ENCODE measurements around the gene TMEM200A. TPM values are rescaled to one million over a fixed set of nuclear protein-coding genes. Genes with fewer than 3 reads are reported as not detected.

Gene TMEM200A
- total RNA-seq, 2 donors from 2014 or later, result 0.66 to 1.0 TPM

DNA sequence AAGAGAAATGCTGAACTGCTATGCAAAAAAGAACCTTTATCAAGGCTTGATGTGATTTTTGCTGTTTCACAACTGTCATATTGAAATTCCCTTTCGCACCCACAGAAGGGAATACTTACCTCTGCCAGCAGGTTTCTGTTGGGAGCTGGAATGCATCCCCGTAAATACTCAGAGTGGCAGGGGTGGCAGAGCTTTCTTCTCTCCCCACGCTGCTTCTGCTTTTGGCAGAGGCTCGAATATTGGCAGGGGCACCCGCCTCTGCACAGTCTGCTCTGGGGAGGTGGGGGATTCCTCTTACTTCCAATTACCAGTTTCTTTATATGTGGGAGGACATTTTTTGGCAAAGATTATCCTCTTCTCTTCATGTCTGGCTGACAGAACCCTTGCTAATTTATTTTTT, 28.4 kb downstream of the TMEM200A start:
- TF ChIP-seq, protein P1, sequence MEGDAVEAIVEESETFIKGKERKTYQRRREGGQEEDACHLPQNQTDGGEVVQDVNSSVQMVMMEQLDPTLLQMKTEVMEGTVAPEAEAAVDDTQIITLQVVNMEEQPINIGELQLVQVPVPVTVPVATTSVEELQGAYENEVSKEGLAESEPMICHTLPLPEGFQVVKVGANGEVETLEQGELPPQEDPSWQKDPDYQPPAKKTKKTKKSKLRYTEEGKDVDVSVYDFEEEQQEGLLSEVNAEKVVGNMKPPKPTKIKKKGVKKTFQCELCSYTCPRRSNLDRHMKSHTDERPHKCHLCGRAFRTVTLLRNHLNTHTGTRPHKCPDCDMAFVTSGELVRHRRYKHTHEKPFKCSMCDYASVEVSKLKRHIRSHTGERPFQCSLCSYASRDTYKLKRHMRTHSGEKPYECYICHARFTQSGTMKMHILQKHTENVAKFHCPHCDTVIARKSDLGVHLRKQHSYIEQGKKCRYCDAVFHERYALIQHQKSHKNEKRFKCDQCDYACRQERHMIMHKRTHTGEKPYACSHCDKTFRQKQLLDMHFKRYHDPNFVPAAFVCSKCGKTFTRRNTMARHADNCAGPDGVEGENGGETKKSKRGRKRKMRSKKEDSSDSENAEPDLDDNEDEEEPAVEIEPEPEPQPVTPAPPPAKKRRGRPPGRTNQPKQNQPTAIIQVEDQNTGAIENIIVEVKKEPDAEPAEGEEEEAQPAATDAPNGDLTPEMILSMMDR (IDR thresholded peaks at IDR 0.05), result no peak
- TF ChIP-seq POLR2A (IDR thresholded peaks at IDR 0.05), result no peak
- Histone ChIP-seq H3K9me3 (no peaks in the 10 kb centered on the region), H3K36me3 (replicated peaks in 1 of 2; ENCODE audit: insufficient read depth in 1 of 2, low read depth in 2 of 2) (no peaks in the 10 kb centered on the region), H3K27me3 (no peaks in the 10 kb centered on the region), H3K4me1 (no peaks in the 10 kb centered on the region), H3K27ac (no peak overlapping the region), H3K4me3 (no peak overlapping the region)
- ATAC-seq (no peak), DNase-seq (no peak)
- 57 to 66% methylated on average over 5 of the region's 5 CpGs for WGBS, 2 donors
- intact Hi-C loops (cut with DNase I), result no loop called here

DNA sequence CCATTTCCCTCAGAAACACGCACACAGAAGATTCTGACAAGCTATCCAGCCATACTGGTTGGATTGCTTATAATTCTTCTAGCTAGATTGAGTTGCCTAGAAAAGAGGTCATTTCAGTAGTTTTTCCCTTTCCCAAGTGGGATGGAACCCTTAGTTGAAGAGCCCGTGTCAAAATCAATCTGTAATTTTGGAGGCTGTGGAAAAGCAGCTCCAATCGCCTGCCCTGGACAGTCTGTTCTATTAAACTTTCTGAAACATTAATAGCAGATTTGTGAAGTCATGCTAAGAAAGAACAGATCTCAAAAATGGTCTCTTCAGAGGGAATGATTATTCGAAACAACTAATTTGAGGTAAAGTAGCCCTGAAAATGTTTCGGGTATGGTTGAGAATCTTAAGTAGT, 29.3 kb downstream of the TMEM200A start:
- no peak for ATAC-seq
- DNase-seq, result no peak
- 67 to 75% methylated on average over 5 of the region's 5 CpGs for WGBS, 2 donors
- Histone ChIP-seq H3K36me3 (replicated peaks in 1 of 2; ENCODE audit: insufficient read depth in 1 of 2, low read depth in 2 of 2) (no peaks in the 10 kb centered on the region), H3K9me3 (no peaks in the 10 kb centered on the region), H3K4me3 (no peak overlapping the region), H3K27ac (no peak overlapping the region), H3K27me3 (no peaks in the 10 kb centered on the region), H3K4me1 (no peaks in the 10 kb centered on the region)
- intact Hi-C loops (cut with DNase I), result no loop called here
- TF ChIP-seq POLR2A (IDR thresholded peaks at IDR 0.05), result no peak
- TF ChIP-seq, protein P1 (IDR thresholded peaks at IDR 0.05), result no peak

DNA sequence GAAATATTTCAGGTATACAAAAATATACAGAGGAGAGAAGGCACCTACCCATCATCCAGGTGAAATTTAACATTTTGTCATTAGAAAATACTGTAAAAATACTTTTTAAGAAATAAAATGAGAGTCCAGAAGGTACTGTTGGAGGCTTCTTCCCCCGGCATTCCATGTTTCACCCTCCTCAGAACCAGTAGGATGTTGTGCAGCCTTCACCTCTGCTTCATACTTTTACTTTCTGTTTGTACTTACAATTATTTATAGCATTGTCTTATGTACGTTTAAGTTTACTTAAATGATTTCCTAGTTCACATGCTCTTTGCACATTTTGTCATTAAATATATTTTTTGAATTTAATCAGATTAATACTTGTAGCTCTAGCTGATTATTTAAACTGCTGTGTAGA, 30.9 kb downstream of the TMEM200A start:
- no peak for TF ChIP-seq POLR2A (IDR thresholded peaks at IDR 0.05)
- TF ChIP-seq, protein P1 (IDR thresholded peaks at IDR 0.05), result no peak
- no peaks in the 10 kb centered on the region for H3K4me1 ChIP-seq
- no peak overlapping the region for H3K27ac ChIP-seq
- H3K4me3 ChIP-seq, result no peak overlapping the region
- H3K27me3 ChIP-seq, result no peaks in the 10 kb centered on the region
- no peak for ATAC-seq
- 34 to 40% methylated on average over 2 of the region's 2 CpGs for WGBS, 2 donors
- H3K36me3 ChIP-seq (replicated peaks in 1 of 2; ENCODE audit: insufficient read depth in 1 of 2, low read depth in 2 of 2), result no peaks in the 10 kb centered on the region
- H3K9me3 ChIP-seq, result no peaks in the 10 kb centered on the region
- intact Hi-C loops (cut with DNase I), result no loop called here
- DNase-seq, result no peak

DNA sequence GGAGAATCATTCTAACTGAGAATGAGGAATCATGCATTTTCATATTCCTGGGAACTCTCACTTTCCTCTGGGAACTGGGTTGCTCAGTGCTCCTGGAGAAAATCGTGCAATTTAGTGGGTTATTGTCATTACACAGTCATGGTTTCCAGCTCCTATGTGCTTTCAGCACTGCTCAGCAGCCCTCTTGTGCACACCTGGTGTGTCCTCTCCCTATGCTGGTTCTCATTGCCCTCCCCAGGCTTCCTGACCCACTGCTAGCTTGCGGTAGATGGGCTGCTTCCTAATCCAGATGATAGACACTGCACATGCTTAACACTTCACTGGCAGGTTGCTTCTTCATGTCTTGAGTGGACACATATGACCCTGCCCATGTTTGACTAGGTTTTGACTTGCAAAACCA, 39.7 kb downstream of the TMEM200A start:
- Histone ChIP-seq H3K4me3 (no peak overlapping the region), H3K4me1 (no peaks in the 10 kb centered on the region), H3K36me3 (replicated peaks in 1 of 2; ENCODE audit: insufficient read depth in 1 of 2, low read depth in 2 of 2) (no peaks in the 10 kb centered on the region), H3K27me3 (no peaks in the 10 kb centered on the region), H3K27ac (no peak overlapping the region), H3K9me3 (no peaks in the 10 kb centered on the region)
- ATAC-seq (no peak), DNase-seq (no peak)
- no peak for TF ChIP-seq POLR2A (IDR thresholded peaks at IDR 0.05)
- TF ChIP-seq, protein P1 (IDR thresholded peaks at IDR 0.05), result no peak
- intact Hi-C loops (cut with DNase I), result no loop called here
- WGBS, 2 donors, result 55 to 70% methylated on average over 2 of the region's 2 CpGs

DNA sequence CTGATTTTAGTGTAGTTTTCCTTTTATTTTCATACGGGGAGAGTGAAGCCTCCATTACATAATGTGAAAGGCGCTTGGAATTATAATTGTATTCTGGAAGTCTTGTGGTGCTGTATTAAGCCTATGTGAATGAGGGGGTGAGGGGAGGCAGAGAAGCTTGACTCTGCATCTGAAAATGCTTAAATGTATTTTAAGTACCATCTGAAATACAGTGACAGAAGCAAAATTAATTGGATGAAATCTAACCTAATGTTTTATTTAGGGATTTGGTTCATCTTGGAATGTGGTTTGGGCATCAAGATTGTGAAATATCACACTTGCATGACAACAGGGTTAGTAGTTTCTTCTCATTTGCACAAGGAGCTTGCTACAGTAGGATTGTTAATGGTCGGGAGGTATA, 41.2 kb downstream of the TMEM200A start:
- no peaks in the 10 kb centered on the region for H3K9me3 ChIP-seq
- 41 to 52% methylated on average over 3 of the region's 3 CpGs for WGBS, 2 donors
- intact Hi-C loops (cut with DNase I), result no loop called here

More for the DNA sequence above, 41.2 kb downstream of the TMEM200A start:
- H3K4me3 ChIP-seq, result no peak overlapping the region
- H3K36me3 ChIP-seq (replicated peaks in 1 of 2; ENCODE audit: insufficient read depth in 1 of 2, low read depth in 2 of 2), result no peaks in the 10 kb centered on the region
- no peaks in the 10 kb centered on the region for H3K27me3 ChIP-seq
- H3K4me1 ChIP-seq, result no peaks in the 10 kb centered on the region
- no peak for ATAC-seq
- TF ChIP-seq, protein P1 (IDR thresholded peaks at IDR 0.05), result no peak
- TF ChIP-seq POLR2A (IDR thresholded peaks at IDR 0.05), result no peak
- no peak for DNase-seq
- no peak overlapping the region for H3K27ac ChIP-seq

Data from body of pancreas (tissue), 4 donors.